ENCODE data around the gene ALDH1L2.

Gene ALDH1L2

DNA sequence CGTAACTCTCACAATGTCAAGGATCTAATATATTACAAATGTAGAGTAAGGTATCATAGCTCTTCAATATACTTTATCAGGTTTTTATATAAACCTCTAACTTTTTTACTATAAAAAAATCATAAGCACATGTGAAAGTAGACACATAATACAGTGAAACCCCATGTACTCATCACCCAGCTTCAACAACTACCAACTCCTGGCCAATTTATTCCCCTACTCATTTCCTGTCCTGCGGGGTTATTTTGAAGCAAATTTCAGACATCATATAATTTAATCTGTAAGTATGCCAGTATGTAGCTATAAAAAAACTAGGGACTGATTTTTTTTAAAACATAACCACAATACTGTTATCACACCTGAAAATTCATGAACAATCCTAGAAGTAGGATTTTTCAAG lies 50.4 kb downstream of the ALDH1L2 start (continued):
- TF ChIP-seq ZNF473 (tag by site-specific recombination; IDR thresholded peaks at IDR 0.05) (no peak), ZNF175 (tag by site-specific recombination; IDR thresholded peaks at IDR 0.05) (no peak), ZNF214 (tag by site-specific recombination; IDR thresholded peaks at IDR 0.05; ENCODE audit: borderline replicate concordance) (no peak), SP3 (tag by site-specific recombination; IDR thresholded peaks at IDR 0.05) (no peak), ZBTB7A (tag by site-specific recombination; IDR thresholded peaks at IDR 0.05; ENCODE audit: low read depth) (no peak)
- TF ChIP-seq, protein P1, sequence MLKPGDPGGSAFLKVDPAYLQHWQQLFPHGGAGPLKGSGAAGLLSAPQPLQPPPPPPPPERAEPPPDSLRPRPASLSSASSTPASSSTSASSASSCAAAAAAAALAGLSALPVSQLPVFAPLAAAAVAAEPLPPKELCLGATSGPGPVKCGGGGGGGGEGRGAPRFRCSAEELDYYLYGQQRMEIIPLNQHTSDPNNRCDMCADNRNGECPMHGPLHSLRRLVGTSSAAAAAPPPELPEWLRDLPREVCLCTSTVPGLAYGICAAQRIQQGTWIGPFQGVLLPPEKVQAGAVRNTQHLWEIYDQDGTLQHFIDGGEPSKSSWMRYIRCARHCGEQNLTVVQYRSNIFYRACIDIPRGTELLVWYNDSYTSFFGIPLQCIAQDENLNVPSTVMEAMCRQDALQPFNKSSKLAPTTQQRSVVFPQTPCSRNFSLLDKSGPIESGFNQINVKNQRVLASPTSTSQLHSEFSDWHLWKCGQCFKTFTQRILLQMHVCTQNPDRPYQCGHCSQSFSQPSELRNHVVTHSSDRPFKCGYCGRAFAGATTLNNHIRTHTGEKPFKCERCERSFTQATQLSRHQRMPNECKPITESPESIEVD (tag by site-specific recombination; IDR thresholded peaks at IDR 0.05) = no peak
- TF ChIP-seq, protein P2, sequence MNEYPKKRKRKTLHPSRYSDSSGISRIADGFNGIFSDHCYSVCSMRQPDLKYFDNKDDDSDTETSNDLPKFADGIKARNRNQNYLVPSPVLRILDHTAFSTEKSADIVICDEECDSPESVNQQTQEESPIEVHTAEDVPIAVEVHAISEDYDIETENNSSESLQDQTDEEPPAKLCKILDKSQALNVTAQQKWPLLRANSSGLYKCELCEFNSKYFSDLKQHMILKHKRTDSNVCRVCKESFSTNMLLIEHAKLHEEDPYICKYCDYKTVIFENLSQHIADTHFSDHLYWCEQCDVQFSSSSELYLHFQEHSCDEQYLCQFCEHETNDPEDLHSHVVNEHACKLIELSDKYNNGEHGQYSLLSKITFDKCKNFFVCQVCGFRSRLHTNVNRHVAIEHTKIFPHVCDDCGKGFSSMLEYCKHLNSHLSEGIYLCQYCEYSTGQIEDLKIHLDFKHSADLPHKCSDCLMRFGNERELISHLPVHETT (tag by site-specific recombination; IDR thresholded peaks at IDR 0.05) = no peak

DNA sequence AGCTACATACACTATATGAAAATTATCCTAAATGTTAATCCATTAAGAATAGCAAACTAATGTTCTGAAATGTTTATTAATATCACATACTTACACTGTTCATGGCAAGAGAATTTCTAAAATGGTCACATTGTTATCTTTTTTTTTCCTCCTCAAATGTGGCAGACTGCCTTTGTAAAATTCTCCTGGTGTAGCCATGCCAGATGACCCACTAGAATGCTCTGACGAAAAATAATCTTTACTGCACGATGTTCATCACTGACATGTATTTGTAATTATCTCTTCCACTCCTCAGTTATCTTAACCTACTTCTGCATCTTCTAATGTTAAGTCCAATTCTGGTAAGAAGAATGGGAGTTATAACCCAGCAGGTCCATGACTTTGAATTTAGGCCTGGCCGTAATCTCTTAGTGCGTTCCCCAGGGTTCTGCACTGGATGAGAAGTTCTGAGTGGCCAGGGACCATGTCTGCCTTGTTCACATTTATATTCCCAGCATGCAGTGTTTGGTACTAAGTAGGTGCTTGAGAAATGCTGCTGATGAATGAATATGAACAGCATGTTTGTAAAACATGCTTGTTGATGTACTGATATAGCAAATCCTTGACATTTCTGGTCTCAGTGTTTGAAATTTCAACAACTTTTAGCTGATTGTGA lies 51.4 kb downstream of the ALDH1L2 start:
- Histone ChIP-seq H3K4me1 (ENCODE audit: control insufficient read depth, insufficient read depth, low read length) (no peaks in the 10 kb centered on the region), H3K36me3 (ENCODE audit: control insufficient read depth in 2 of 2, insufficient read depth in 1 of 2, low read length in 2 of 2) (no peaks in the 10 kb centered on the region), H3K27ac (ENCODE audit: extremely low read depth, low read depth, low read length) (no peak overlapping the region), H3K9me3 (ENCODE audit: control insufficient read depth, insufficient read depth, low read depth, low read length) (no peaks in the 10 kb centered on the region), H3K4me3 (ENCODE audit: low read depth, low read length) (no peak overlapping the region)
- CTCF ChIA-PET = interaction anchor here (0.8 kb wide), 3 partner anchors 20 to 1278 kb away, joined by 3 read pairs; no protein-coding TSS in a partner anchor
- POLR2A ChIA-PET = interaction anchor here (0.6 kb wide), 1 partner anchor 186 kb away, joined by 4 read pairs; no protein-coding TSS in a partner anchor
- TF ChIP-seq SALL2 (tag by site-specific recombination; IDR thresholded peaks at IDR 0.05; ENCODE audit: borderline replicate concordance) = no peak
- TF ChIP-seq, protein P3, sequence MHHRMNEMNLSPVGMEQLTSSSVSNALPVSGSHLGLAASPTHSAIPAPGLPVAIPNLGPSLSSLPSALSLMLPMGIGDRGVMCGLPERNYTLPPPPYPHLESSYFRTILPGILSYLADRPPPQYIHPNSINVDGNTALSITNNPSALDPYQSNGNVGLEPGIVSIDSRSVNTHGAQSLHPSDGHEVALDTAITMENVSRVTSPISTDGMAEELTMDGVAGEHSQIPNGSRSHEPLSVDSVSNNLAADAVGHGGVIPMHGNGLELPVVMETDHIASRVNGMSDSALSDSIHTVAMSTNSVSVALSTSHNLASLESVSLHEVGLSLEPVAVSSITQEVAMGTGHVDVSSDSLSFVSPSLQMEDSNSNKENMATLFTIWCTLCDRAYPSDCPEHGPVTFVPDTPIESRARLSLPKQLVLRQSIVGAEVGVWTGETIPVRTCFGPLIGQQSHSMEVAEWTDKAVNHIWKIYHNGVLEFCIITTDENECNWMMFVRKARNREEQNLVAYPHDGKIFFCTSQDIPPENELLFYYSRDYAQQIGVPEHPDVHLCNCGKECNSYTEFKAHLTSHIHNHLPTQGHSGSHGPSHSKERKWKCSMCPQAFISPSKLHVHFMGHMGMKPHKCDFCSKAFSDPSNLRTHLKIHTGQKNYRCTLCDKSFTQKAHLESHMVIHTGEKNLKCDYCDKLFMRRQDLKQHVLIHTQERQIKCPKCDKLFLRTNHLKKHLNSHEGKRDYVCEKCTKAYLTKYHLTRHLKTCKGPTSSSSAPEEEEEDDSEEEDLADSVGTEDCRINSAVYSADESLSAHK (tag by site-specific recombination; IDR thresholded peaks at IDR 0.05) = no peak
- TF ChIP-seq ZNF16 (tag by site-specific recombination; IDR thresholded peaks at IDR 0.05; ENCODE audit: low read depth) = no peak
- TF ChIP-seq, protein P4, sequence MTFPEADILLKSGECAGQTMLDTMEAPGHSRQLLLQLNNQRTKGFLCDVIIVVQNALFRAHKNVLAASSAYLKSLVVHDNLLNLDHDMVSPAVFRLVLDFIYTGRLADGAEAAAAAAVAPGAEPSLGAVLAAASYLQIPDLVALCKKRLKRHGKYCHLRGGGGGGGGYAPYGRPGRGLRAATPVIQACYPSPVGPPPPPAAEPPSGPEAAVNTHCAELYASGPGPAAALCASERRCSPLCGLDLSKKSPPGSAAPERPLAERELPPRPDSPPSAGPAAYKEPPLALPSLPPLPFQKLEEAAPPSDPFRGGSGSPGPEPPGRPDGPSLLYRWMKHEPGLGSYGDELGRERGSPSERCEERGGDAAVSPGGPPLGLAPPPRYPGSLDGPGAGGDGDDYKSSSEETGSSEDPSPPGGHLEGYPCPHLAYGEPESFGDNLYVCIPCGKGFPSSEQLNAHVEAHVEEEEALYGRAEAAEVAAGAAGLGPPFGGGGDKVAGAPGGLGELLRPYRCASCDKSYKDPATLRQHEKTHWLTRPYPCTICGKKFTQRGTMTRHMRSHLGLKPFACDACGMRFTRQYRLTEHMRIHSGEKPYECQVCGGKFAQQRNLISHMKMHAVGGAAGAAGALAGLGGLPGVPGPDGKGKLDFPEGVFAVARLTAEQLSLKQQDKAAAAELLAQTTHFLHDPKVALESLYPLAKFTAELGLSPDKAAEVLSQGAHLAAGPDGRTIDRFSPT (tag by site-specific recombination; IDR thresholded peaks at IDR 0.05) = no peak
- TF ChIP-seq ZNF707 (tag by site-specific recombination; IDR thresholded peaks at IDR 0.05) = no peak
- no peak for TF ChIP-seq FEZF1 (tag by site-specific recombination; IDR thresholded peaks at IDR 0.05)

Data from HEK293 (cell line).